ENCODE data around the gene PMEL. TPM values are rescaled to one million over a fixed set of nuclear protein-coding genes. Genes with fewer than 3 reads are reported as not detected.

Gene PMEL
- total RNA-seq, 1 donor from 2014 or later, result 1.0 TPM

- Mint-ChIP-seq H3K27ac (ENCODE audit: unreplicated experiment) (no peak within 1 kb of the TSS), H3K4me1 (ENCODE audit: unreplicated experiment) (peaks cover 10% of the 10 kb centered on the region), H3K27me3 (ENCODE audit: unreplicated experiment) (no peaks in the 10 kb centered on the region), H3K36me3 (ENCODE audit: unreplicated experiment) (no peaks in the 10 kb centered on the region), H3K4me3 (ENCODE audit: unreplicated experiment) (no peak within 1 kb of the TSS), H3K9me3 (ENCODE audit: unreplicated experiment) (no peaks in the 10 kb centered on the region)
- peak; percentile 99 for DNase-seq (ENCODE audit: extremely low spot score, unreplicated experiment)
- TF ChIP-seq CTCF (IDR thresholded peaks at IDR 0.05), result peak; percentile 50
Measured at GRCh38 chr12:55973599-55974307, 7.9 kb upstream of the PMEL start, which contains the start of gene RAB5B. TSS of gene RAB5B (plus strand) at chr12:55974078. CDS start at chr12:55986961, 12,883 bp downstream.

GRCh38 chr12:55972911-55973598 is 7.2 kb upstream of the PMEL start:
- no peaks in the 10 kb centered on the region for H3K27me3 Mint-ChIP-seq (ENCODE audit: unreplicated experiment)
- no peaks in the 10 kb centered on the region for H3K36me3 Mint-ChIP-seq (ENCODE audit: unreplicated experiment)
- DNase-seq (ENCODE audit: extremely low spot score, unreplicated experiment), result no peak

GRCh38 chr12:55972456-55972855 is 6.6 kb upstream of the PMEL start:
- no peak overlapping the region for H3K27ac Mint-ChIP-seq (ENCODE audit: unreplicated experiment)
- H3K4me3 Mint-ChIP-seq (ENCODE audit: unreplicated experiment), result no peak overlapping the region
- H3K4me1 Mint-ChIP-seq (ENCODE audit: unreplicated experiment), result peaks cover 15% of the 10 kb centered on the region
- no peak for TF ChIP-seq CTCF (IDR thresholded peaks at IDR 0.05)
- no peaks in the 10 kb centered on the region for H3K9me3 Mint-ChIP-seq (ENCODE audit: unreplicated experiment)
- H3K27me3 Mint-ChIP-seq (ENCODE audit: unreplicated experiment), result no peaks in the 10 kb centered on the region
- DNase-seq (ENCODE audit: extremely low spot score, unreplicated experiment), result no peak
- H3K36me3 Mint-ChIP-seq (ENCODE audit: unreplicated experiment), result no peaks in the 10 kb centered on the region

More at GRCh38 chr12:55972911-55973598, 7.2 kb upstream of the PMEL start:
- Mint-ChIP-seq H3K9me3 (ENCODE audit: unreplicated experiment) (no peaks in the 10 kb centered on the region), H3K4me1 (ENCODE audit: unreplicated experiment) (peaks cover 10% of the 10 kb centered on the region), H3K4me3 (ENCODE audit: unreplicated experiment) (no peak overlapping the region), H3K27ac (ENCODE audit: unreplicated experiment) (no peak overlapping the region)
- TF ChIP-seq CTCF (IDR thresholded peaks at IDR 0.05), result no peak

GRCh38 chr12:55972042-55972441 is 6.2 kb upstream of the PMEL start:
- TF ChIP-seq CTCF (IDR thresholded peaks at IDR 0.05), result no peak
- DNase-seq (ENCODE audit: extremely low spot score, unreplicated experiment), result no peak
- Mint-ChIP-seq H3K4me3 (ENCODE audit: unreplicated experiment) (no peak overlapping the region), H3K9me3 (ENCODE audit: unreplicated experiment) (no peaks in the 10 kb centered on the region), H3K27ac (ENCODE audit: unreplicated experiment) (no peak overlapping the region), H3K4me1 (ENCODE audit: unreplicated experiment) (peaks cover 16% of the 10 kb centered on the region), H3K27me3 (ENCODE audit: unreplicated experiment) (no peaks in the 10 kb centered on the region), H3K36me3 (ENCODE audit: unreplicated experiment) (no peaks in the 10 kb centered on the region)

- H3K9me3 Mint-ChIP-seq (ENCODE audit: unreplicated experiment), result no peaks in the 10 kb centered on the region
- no peaks in the 10 kb centered on the region for H3K27me3 Mint-ChIP-seq (ENCODE audit: unreplicated experiment)
- peak overlapping the region; percentile 19 for H3K27ac Mint-ChIP-seq (ENCODE audit: unreplicated experiment)
- TF ChIP-seq CTCF (IDR thresholded peaks at IDR 0.05), result no peak
- no peaks in the 10 kb centered on the region for H3K36me3 Mint-ChIP-seq (ENCODE audit: unreplicated experiment)
- DNase-seq (ENCODE audit: extremely low spot score, unreplicated experiment), result no peak
- H3K4me3 Mint-ChIP-seq (ENCODE audit: unreplicated experiment), result no peak overlapping the region
- peaks cover 22% of the 10 kb centered on the region for H3K4me1 Mint-ChIP-seq (ENCODE audit: unreplicated experiment)
Measured at GRCh38 chr12:55970775-55971174, 4.9 kb upstream of the PMEL start.
